CD4-positive, alpha-beta T cell treated with Interleukin-17A for 1 hour (primary cell): Measurements from ENCODE around the gene HASPIN.

Source experiments
- DNase-seq: peaks from one replicate; pipeline ENCODE4 v3.0.0-alpha.2; 2020

HASPIN gene

DNA sequence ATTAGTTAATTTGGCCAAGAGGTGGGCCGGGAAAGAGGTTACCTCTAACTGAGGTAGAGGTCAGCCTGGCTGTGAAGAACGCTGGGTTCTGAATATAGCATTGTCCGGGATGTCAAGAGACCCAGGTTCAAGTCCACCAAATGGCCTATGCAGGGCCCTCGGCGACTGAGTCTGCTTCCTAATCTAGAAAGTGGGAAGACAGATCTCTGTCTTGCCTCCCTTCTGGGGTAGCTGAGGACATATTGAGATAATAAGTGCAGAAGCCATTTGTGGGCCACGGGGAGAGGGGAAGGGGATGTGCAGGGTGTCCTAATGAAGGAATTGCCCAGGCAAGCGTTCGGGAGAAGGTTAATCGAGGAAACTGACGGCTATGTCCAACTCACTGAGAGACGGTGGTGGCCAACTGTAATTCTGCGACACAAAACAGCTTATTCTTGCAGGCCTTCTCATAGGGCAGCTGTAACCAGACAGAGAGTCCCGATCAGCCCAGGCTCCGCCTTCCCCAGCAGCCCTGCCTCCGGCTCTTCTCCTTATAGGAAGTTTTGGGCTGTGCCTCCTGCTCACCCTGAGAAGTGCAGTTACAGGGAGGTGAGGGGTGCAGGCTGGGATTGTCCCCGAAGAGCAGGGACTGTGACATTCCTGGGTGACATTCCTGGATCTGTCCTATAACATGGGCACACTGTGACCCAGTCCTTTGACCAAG is 15.9 kb downstream of the HASPIN start:
- DNase-seq, result no peak

DNA sequence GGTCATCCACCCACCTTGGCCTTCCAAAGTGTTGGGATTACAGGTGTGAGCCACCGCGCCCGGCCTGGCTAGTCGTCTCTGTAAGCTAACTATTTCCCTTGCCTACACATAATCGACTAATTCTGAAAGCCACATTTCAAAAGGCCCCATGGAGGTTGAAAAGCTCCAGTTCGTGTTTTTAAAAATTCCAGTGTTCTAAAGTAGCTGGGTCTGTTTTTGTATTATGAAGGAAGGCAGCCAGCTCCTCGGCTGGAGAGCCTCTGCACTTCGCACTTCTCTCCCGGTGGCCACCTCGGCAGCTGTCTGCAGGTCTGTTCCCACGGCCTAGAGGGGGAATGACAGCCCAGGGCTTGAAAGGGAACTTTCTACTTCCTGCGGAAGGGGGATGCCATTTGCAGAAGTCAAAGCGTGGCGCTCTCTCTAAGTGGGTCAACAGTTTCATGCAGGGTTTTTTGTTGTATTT is 16.9 kb downstream of the HASPIN start:
- peak; percentile 72 for DNase-seq

DNA sequence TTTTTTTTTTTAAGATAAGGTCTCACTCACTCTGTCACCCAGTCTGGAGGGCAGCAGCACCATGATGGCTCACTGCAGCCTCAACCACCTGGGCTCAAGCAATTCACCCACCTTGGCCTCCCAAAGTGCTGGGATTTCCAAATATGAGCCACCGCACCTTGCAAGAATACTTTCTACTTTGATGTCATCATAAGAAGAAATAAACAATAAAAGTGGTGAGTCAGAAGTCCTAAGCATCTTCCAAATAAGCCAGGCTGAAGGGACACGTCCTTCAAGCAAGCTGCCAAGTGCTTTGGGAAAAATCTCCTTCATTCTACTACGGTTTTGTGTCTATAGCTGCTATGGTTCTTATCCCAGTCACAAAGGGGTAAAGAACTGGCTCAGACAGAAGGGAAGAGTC is 20.3 kb downstream of the HASPIN start:
- DNase-seq, result no peak

DNA sequence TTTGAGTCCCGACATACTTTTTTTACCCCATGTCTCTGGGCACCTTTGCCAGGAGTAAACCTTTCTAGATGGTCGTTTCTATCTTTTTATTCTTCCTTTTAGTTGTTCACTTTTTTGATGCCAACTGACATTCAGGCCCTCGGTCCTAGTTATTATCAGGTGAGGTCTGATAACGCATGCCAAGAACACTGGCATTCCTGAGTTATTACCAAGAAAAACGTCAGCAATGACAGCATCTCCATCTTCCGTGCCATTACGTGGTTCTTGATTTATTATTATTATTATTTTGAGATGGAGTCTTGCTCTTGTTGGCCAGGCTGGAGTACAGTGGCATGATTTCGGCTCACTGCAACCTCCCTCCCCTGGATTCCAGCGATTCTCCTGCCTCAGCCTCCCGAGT is 21.4 kb downstream of the HASPIN start:
- no peak for DNase-seq

DNA sequence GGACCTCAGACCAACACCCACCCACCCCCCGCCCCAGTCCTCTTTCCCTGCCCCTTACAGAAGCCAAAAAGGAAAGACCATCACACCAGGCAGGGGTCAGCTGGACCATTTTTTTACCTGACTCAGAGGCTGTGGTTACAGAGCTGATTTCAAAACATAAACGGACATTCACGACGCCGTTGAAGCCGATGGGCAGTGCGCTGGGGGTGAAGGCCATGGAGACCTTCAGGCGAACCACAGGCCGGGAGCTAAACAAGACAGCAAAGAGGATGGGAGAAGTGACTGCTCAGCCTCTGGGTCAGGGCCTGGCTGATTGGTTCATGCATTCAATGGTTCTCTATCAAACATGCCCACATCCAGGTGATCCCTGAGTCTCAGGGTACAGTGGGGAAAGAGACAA is 24.1 kb downstream of the HASPIN start:
- no peak for DNase-seq

DNA sequence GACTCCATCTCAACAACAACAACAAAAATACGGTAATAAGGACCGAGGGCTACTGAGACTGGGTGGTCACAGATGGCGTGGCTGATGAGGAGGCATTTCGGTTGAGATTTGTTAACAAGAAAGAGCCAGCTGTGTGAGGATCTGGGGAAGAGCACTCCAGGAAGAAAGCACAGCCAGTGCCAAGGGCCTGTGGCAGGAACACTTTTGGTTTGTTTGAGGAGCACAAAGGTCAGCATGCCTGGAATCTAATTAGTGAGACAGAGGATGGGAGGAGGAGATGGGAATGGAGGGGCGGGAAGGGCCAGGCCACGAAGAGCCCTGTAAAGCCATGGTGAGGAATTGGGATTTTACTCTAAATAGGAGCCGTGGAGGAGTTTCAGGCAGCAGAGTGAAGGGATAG is 24.9 kb downstream of the HASPIN start:
- no peak for DNase-seq

DNA sequence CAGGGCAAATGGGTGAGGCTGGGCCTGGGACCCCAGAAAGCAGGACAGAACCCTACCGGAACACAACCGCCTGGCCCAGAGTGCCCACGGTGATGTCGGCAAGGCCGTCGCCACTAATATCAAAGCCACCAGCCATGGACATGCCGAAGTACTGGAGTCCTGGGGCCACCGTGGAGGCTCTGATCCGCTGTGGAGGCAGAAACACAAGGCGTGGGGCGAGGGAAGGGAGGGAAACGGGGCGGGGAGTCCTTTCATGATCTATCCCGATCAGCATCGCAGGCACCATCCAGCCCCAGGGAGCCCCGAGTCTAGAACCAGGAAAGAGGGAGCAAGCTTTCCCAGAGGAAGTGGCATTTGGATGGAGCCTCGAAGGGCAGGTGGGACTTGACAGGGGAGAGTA is 26.6 kb downstream of the HASPIN start:
- no peak for DNase-seq

DNA sequence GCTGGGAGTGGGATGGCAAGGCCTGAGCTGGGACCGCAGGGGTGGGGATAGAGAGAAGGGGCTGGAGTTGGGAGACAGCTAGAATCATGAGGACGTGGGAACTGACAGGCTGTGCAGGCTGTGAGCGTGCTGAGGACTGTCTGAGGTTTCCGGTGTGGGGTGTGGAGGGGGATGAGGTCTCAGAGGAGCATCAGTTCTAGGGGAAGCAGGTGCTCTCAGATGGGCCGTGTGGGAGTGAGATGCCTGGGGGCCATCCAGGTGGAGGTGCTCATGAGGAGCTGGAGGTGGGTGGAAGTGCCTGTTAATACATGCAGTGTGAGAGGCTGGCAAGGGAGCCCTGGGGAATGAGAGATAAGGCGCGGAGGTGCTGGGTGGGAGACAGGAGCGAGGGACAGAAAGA is 27.2 kb downstream of the HASPIN start:
- peak; percentile 60 for DNase-seq

DNA sequence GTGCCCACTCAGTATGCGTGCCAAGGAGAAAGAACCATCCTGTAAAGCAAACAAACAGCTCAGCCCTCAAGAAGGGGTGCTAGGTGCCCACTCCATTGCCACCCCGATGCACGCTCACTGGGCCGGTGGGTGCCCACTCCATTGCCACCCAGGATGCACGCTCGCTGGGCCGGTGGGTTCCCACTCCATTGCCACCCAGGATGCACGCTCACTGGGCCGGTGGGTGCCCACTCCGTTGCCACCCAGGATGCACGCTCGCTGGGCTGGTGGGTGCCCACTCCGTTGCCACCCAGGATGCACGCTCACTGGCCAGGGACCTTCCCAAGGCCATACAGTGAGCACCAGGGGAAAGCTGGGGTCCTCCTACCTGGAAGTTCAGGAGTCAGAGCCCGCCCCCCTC is 28.1 kb downstream of the HASPIN start:
- no peak for DNase-seq

DNA sequence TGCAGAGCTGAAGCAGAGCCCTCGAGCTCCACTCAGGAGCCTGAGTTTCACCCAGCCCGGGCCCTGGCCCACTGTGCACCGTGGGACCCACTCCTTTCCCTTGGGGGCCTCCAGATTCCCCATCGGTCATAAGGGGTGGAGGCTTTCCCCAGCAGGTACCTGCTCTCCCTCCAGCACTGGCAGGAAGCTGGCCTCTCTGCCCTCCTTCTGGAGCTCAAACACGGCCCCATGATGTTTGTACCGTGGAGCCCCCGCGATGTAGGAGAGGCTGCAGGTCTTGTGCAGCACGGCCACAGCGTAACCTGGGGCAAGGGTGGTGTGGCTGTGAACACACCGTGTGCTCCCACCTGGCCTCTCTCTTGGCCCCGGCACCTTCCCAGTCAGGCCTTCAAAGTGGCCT is 29.9 kb downstream of the HASPIN start:
- DNase-seq, result no peak

DNA sequence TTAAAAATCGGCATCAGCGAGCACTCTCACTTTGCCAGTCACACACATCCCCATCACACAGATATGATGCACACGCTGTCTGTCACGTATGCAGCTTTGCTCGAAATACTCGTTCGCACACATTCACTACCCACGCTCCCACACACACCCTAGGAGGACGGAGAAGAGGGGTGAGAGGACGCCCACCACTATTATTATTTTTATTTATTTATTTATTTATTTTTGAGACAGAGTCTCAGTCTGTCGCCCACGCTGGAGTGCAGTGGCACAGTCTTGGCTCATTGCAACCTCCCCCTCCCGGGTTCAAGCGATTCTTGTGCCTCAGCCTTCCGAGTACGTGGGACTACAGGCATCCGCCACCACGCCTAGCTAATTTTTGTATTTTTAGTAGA is 30.4 kb downstream of the HASPIN start:
- no peak for DNase-seq

DNA sequence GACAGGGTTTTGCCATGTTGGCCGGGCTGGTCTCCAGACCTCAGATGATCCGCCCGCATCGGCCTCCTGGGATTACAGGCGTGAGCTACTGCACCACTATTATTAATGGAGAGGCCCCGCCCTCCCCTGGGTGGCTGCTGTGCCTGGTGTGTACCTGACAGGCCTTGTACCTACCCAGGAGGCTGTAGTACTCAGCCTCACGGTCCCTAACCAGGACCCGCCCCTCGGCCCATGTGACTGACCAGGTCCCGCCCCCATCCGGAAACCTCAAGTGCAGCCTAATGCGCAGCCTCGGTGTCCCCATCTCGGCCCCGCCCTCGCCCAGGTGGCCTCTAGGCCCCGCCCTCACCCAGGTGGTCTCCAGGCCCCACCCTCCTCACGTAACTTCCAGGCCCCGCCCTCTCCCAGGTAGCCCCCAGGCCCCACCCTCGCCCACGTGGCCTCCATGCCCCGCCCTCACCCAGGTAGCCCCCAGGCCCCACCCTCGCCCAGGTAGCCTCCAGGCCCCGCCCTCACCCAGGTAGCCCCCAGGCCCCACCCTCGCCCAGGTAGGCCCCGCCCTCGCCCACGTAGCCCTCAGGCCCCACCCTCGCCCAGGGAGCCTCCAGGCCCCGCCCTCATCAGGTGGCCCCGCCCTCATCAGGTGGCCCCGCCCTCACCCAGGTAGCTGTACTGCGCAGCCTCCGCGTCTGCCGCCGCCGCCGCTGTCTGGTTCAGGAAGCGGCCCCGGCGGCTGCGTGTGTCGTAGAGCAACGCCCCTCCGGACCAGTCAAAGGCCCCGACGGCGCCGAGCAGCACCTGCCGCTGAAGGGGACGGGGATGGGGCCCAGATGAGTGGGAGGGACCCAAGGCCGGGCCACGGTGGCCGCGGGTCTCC is 31.0 kb downstream of the HASPIN start:
- peak; percentile 87 for DNase-seq

DNA sequence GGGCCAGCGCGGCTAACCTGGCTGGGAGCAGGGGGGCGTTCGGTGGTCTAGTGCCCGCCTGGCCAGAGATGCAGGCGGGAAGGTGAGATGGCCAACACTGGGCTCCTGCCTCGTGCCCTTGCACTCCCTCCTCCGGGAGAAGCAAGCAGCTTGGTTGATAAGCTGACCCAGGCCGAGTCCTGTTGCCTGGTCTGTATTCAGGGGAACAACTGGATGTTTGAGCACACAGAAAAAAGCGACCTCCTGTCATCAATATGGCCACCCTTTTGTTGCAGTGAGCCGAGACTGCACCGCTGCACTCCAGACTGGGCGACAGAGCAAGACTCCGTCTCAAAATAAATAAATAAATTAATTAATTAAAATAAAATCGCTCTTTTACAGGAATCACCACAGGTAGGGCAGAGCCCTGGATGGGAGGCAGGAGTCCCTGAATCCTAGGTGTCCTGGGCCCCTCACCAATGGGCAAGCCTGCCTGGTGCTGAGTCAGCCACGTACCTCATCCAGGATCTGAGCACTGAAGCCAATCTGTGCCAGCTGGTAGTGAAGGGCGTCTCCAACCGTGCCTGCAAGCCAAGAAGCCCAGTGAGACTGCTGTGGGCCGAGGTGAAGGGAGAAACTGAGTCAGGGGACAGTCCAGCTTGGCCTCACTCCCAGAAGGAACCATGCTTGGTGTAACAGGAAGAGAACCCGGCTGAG is 31.8 kb downstream of the HASPIN start:
- DNase-seq, result no peak

DNA sequence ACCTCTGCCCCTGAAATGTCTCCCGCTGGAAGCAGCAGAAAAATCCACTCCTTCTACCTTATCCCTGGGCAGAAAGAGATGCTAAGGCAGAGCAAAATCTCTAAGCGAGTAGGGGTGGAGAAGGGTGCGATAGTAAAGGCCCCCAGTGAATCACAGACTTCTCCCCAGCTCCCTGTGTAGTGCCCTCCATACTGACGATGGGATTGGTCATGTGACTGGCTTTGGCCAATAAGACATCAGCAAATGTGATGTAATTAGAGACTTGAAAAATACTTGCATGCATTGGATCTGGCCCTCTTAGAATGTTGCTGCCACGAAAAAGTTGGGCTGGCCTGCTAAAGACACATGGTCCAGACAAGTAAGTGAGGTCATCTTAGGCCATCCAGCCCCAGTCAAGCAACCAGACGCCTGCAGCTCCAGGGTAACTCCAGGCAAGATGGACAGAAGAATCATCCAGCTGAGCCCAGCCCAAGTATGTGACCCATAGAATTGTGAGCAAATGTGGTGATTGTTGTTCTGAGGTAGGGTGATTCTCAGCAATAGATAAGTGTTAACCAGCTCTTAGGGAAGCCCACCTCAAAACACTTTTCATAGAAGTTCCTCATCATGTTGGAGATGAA is 36.0 kb downstream of the HASPIN start:
- no peak for DNase-seq

DNA sequence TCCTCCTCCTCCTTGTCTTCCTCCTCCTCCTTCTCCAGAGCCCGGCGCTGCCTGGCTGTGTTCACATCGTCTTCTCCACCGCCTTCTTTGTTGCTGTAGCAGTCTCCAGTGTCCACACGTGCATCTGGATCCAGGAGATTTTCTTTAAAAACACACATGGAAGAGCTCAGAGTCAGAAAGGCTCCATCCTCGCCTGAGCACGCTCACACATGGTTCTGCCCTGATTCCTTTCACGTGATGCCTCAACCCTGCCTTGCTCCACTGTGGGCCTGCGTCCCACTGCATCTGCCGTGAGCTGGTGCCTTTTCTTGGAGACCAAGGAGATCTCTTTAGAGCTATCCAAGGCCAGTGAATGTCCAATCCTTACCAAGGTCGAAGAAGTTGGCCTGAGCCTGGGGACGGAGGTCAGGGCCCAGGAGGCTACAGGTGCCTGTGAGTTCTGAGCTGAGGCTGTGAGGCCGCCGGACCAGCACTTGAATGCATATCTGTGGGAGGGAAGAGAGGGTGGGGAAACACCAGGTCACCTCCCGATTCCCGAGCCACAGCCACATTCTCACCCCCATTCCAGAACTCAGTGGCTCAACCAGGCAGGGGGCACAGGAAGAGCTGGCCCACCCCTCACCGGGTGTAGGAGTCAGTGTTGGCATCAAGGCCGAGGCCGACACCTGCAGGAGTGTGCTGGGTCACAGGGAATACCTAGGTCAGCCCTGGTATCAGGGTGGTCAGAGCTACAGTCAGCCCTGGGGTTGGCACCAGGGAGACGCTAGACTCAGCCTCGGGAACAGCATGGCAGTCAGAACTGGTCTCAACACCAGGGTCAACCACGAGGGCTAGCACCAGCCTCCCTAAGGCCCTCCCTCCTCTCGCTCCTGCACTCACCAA is 37.6 kb downstream of the HASPIN start:
- no peak for DNase-seq

DNA sequence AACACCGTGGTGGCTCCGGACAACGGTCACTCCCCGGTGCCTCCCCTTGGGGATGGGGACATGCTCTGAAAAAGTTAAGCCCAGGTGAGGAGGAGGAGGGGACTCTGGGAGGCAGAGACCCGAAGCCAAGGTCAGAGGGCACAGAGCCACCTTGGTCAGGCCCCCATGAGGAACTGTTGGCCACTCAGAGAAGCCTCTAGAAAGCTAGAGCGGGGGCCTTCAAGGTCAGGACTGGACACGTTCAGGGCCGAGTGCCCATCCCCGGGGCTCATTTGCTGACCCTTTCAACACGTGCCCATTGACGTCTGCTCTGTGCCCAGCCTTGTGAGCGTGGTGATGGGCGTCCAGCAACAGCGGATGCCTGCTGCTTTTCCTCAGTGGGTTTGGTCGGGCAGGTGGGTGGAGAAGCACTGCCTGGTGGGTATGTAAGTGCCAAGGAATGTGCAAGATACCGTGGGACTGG is 38.2 kb downstream of the HASPIN start:
- DNase-seq, result no peak

DNA sequence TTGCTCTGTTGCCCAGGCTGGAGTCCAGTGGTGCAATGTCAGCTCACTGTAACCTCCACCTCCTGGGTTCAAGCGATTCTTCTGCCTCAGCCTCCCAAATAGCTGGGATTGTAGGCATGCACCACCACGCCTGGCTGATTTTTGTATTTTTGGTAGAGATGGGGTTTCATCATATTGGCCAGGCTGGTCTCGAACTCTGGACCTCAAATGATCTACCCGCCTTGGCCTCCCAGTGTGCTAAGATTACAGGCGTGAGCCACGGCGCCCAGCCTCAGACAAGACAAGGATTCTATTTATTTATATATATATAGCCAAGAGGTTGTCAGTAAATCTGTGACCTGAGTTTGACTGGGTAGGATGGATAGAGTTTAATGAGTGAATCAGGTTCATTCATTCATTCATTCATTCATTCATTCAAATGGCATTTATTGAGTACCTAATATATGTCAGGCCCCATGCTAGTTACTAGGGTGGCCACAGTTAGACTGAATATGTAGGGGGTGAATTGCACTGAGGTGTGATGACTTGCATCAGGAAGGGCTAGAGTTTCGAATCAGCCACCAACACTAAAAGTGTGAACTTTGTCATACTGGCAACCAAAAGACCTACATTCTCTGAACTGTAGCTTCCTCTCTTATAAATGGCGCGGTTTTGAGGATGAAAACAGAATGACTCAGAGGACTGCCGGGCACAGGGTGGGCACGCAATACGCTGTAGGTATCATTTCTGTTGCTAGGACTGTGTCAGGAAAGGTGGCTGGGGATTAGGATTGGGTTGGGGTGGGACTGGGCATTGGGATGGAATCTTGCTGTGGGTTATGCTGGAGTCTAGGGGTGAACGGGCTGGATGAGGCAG is 39.4 kb downstream of the HASPIN start:
- peak; percentile 67 for DNase-seq

DNA sequence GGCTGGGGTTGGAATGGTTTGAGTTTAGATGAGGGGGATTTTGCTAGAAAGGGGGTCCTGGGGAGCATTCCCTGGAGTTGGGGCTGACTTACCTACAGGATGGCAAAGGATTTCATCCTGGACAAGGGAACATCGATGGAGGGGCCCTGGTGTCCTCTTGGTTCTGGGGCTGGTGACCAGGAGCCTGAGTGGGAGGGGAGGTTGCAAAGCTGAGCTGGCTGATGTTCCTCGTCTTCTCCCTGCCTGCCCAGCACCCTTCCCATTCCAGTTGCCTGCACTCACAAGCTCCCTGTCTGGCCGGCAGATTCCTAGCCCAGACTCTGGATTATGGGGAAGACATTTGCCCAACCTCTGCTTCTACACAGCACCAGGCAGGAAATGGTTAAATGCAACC is 40.1 kb downstream of the HASPIN start:
- DNase-seq, result no peak

DNA sequence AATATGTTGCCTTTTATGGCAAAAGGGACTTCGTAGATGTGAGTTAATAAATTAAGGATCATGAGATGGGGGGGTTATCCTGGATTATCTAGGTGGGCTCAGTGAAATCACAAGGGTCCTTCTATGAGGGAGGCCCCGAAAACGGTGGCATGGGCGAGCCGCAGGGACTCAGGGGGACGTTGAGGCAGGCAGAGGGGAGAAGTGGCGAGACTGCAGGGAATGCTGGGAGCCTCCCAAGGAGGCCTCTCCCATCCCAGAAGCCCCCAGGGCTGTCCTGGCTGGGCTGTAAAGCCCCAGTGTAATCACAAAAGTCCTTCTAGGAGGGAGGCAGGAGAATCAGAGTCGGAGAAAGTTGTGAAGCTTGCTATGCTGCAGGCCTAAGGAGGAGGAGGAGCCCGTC is 42.3 kb downstream of the HASPIN start:
- DNase-seq, result no peak

DNA sequence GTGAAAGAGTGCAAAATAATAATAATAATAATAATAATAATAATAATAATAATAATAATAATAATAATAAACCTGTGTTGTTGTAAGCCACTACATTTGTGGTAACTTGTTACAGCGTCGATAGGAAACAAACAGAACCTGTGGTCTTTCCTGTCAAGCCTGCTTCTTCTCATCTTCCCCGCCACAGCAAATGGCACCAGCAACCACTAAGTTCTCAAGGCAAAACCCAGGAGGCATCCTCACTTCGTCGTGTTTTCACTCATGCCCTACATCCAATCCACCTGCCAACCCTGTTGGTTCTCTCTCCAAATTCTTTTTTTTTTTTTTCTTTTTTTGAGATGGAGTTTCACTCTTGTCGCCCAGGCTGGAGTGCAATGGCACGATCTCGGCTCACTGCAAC is 43.1 kb downstream of the HASPIN start:
- peak; percentile 46 for DNase-seq

DNA sequence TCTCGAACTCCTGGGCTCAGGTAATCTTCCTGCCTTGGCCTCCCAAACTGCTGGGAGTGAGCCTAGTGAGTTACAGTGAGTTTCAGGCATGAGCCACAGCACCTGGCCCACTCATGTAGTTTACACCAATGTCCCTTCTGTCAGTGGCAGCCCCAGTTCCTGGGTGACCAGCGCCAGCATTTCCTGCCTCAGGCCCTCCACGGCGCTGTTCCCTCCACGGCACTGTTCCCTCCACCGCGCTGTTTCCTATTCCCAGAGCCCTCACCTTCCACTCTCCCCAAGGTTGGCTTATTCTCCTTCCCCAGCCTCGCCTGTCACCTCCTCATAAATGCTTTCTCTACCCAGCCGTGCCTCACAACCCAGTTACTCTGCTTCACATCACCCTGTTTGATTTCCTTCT is 44.6 kb downstream of the HASPIN start:
- no peak for DNase-seq
